ENCODE results near the gene NCEH1.
"Not testable (repeated sequence)": the region's sequence is repeated elsewhere in the genome, so short reads cannot be mapped to it uniquely, and the experiment has no call there.

Gene NCEH1

GRCh38 chr3:172676196-172676922 is 34.5 kb downstream of the NCEH1 start:
- DNase-seq (ENCODE audit: low spot score), result no peak

DNA sequence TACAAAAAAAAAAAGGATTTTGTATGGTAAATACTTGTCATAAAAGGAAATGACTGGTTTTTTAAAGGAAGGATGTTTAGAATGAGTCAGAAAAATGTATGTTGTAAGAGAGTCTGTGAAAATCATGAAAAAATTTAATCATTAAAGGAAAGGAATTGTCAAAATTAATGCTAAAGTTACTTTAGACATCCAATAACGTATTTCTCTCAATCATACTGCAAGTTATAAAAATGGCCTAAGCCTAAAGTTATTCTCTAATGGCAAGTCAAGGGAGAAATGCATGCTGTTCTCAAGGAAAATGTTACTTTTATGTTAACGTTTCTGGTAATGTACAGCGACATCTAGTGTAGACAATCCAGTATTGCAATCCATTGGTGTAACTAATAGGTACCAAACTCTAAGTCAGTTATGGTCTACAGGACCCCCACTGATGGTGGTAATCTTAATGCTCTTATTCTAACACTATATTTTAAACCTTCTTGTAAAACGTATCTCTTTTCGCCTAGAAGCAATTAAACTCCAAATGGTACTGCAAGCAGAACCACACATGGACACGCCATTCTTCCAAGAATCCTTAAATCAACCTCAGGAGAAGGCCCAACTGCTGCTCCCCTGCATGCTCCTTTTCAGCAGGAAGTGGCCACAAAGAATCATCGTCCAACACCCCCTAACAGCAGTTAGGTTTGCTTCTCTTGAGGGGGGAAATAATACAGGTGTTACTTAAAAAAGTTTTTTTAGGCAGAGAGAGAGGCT is 35.2 kb downstream of the NCEH1 start:
- DNase-seq (ENCODE audit: low spot score), result peak; percentile 81

GRCh38 chr3:172673210-172673679 is 37.6 kb downstream of the NCEH1 start:
- DNase-seq (ENCODE audit: low spot score), result peak; percentile 88

DNA sequence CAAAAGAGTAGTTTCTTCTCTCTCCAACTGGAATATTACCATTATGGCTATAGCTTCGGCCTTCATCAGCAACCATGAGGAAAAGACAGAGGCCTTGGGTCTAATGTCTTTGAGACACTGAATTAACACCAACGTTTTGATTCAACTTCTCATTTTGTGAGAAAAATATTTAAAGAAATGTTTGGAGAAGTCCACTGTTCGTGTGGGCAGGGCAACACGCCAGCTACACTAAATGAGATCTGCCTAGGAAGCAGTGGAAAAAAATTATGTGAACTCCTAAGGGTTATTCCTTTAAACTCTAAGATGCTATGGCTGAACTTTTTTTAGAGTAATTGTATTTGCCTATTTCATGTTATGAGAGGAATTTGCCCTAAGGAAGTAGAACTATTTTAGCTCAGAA is 41.8 kb downstream of the NCEH1 start:
- DNase-seq (ENCODE audit: low spot score), result no peak

DNA sequence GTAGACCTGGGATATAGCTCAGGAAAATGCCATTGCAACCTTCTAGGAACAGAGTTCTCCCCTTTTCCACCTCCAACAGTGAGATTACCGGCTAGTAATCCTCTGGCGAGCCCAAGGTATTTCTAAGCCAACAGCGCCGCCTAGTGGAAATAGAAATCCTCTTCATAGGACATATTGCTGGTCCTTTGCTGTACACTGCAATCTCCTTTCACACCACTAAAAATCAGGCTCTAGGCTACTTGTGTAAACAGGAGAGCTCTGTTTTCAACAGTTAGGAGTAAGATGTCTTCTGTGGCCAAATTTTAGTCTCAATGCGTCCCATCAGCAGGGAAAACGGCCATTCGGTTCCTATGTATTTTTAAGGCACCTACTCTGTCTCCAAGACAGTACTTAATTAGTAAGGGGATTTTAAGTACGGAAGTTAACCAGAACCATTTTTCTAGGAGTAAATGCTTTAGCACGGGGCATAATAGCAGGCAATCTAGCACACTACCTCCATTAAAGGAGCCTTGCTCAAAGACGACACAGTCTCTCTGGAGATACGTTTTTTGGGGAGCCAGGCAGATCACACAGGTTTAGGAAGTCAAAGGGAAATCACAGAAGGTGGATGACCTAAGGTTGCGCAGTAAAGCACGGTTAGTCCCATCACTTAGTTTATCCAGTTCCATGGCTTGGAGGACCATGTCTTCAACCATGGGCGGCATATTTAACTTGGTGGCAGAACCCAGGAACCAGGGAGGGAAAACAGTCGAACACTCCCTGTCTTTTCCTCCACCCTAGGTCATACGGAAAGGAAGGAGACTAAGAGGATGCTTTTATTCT is 43.8 kb downstream of the NCEH1 start:
- DNase-seq (ENCODE audit: low spot score), result peak; percentile 90

DNA sequence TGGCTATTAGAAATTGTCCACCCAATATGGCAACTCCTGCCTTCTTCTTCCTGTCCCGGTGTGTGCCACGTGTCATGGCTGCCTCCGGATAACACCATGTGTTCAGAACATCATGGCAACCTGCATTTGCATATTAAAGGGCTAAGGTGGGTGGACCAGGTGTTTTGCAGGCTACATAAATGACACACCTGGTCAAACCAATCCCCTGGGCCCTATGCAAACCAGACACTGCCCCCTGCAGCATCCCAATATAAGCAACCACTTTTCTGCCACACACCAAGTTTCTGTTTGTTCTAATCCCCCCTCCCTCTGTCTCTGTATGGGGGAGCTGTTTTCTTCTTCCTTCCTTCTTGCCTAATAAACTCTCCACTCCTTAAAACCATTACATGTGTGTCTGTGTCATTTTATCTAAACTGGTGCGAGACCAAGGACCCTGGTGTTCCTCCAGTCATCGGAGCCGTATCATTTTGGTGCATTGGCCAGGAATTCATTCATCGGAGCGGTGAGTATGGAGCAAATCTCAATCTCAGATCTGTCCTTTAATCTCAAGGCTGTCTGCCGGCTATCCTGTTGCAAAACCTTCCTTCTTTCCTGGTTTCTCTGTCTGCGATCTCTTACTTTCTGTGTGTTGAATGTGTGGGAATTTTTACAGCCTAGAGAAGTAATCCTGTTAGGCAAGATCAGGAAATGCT is 44.5 kb downstream of the NCEH1 start:
- DNase-seq (ENCODE audit: low spot score), result peak; percentile 20

- not testable (repeated sequence) for DNase-seq (ENCODE audit: low spot score)
Measured at GRCh38 chr3:172665510-172665909, 45.4 kb downstream of the NCEH1 start.

DNA sequence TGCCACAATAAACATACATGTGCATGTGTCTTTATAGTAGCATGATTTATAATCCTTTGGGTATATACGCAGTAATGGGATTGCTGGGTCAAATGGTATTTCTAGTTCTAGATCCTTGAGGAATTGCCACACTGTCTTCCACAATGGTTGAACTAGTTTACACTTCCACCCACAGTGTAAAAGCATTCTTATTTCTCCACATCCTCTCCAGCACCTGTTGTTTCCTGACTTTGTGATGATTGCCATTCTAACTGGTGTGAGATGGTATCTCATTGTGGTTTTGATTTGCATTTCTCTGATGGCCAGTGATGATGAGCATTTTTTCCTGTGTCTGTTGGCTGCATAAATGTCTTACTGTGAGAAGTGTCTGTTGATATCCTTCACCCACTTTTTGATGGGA is 50.4 kb downstream of the NCEH1 start:
- not testable (repeated sequence) for DNase-seq (ENCODE audit: low spot score)

- DNase-seq (ENCODE audit: low spot score), result no peak
Measured at GRCh38 chr3:172659246-172660002, 51.4 kb downstream of the NCEH1 start.

- DNase-seq (ENCODE audit: low spot score), result no peak
Measured at GRCh38 chr3:172658344-172659245, 52.3 kb downstream of the NCEH1 start.

- no peak for DNase-seq (ENCODE audit: low spot score)
Measured at GRCh38 chr3:172656602-172657001, 54.3 kb downstream of the NCEH1 start.

- no peak for DNase-seq (ENCODE audit: low spot score)
Measured at GRCh38 chr3:172655388-172655787, 55.5 kb downstream of the NCEH1 start.

DNA sequence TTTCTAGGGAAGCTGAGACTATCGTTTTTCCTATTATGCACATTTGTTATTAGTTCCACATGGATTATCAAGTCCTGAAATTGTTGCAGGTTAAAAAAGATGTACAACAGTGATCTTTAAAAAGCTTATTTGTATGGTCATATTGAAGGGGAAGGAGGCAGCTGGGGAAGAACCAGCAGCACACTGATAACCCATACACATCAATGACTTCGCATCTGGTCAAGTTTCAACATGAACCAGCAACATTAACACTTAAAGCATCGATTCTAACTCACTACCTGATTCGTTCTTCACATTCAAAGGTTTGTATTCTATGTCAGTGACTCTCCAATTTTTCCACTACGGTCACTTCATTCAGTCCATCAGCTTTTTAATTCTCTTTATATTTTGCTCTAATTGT is 56.4 kb downstream of the NCEH1 start:
- no peak for DNase-seq (ENCODE audit: low spot score)

DNA sequence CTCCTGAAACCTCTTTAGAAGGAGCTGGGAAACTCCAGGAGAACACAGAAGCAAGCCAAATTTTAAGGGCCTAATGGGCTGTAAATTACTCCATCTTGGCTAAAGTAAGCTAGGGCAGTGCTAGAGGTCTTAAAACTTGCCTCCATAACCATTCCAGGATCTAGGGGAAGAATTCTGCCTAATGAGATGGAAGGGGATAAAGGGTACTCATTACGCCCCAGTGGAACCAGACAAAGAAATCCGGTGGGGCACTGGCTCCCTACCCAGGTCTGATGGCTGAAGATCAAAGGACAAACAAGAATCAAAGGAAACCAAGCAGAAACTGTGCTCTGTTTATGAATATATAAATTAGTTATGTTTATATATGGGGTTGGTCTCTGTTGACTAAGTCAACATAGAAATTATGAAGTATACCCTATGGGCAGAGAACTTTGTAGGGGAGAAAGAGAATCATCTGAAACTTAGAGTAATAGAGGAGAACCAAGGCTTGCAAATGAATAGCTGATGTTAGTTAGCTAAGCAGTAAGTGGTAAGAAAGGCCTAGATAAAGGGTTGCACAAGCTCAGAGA is 57.8 kb downstream of the NCEH1 start:
- no peak for DNase-seq (ENCODE audit: low spot score)

GRCh38 chr3:172651936-172652625 is 58.8 kb downstream of the NCEH1 start:
- DNase-seq (ENCODE audit: low spot score), result no peak

GRCh38 chr3:172649987-172650386 is 60.9 kb downstream of the NCEH1 start:
- no peak for DNase-seq (ENCODE audit: low spot score)

DNA sequence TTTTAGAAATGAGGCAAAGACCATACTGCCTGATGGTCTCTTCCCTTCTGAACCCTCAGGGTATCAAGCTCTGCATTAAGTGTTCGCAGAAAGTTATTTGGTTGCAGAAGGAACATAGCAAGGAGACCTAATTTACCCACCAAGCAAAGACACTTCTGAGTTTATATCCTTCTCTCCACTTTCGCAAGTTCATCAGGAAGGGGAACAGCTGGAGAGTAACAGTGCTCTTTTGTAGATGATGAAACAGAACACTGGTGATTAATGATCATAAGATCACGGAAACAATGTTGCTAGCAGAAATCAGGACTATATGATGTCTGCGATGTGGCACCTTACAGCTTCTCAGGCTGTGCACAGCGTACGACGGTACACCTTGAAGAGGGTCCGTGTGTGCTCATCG is 62.1 kb downstream of the NCEH1 start:
- no peak for DNase-seq (ENCODE audit: low spot score)

DNA sequence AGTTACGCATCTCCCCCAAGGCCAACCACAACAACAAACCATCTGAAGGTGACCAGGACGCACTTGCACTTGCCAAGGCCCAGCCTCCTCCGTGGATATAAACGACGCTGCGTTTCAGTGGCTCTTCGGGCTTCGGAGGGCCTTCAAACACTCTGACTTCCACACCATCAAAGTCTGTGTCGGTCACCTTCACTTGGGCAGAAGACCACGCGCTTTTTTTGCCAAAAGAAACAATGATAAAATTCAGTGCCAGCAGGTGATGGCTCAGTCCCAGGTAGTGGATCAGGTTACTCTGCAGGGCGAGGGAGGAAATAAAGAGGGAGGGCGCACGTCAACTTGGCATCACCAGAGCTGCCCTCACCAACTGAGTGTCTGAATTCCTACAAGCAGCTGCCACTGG is 63.0 kb downstream of the NCEH1 start:
- no peak for DNase-seq (ENCODE audit: low spot score)

GRCh38 chr3:172647080-172647479 is 63.8 kb downstream of the NCEH1 start:
- DNase-seq (ENCODE audit: low spot score), result no peak
